Activated CD8-positive, alpha-beta T cell treated with anti-CD3 and anti-CD28 coated beads for 36 hours (primary cell): ENCODE measurements around the gene CLDN10. TPM values are rescaled to one million over a fixed set of nuclear protein-coding genes. Genes with fewer than 3 reads are reported as not detected.
A peak's percentile ranks its signal among the peaks of the same experiment; 100 is the strongest.

Experiments used
- ATAC-seq: fragments of 200-7000 bp; cut with Tn5 transposase; one replicate; pipeline ENCODE4 v1.10.0; 2021; ENCODE audit warnings: mild to moderate bottlenecking, moderate library complexity
- CTCF ChIA-PET: fragments of 350-600 bp; sonication (Branson Sonifier 250); formaldehyde crosslinking; loops from one replicate; lab custom pipeline; 2021; ENCODE audit warnings: antibody characterized with exemption; lab: Charles Lee
- POLR2A ChIA-PET: fragments of 350-600 bp; sonication (Branson Sonifier 250); formaldehyde crosslinking; loops from one replicate; lab custom pipeline; 2021; ENCODE audit warnings: antibody characterized with exemption; lab: Charles Lee
- DNase-seq: peaks from one replicate; pipeline ENCODE4 v3.0.0-alpha.2; 2020
- H3K27ac Mint-ChIP-seq: one replicate; pipeline ENCODE4 v1.8.0; 2021; ENCODE audit warnings: mild to moderate bottlenecking, mixed read lengths
- H3K27me3 Mint-ChIP-seq: one replicate; pipeline ENCODE4 v1.8.0; 2021; ENCODE audit warnings: mixed read lengths
- H3K36me3 Mint-ChIP-seq: one replicate; pipeline ENCODE4 v1.8.0; 2021; ENCODE audit warnings: low read depth, mixed read lengths
- H3K4me1 Mint-ChIP-seq: one replicate; pipeline ENCODE4 v1.8.0; 2021; ENCODE audit warnings: low read depth, mixed read lengths
- H3K4me3 Mint-ChIP-seq: one replicate; pipeline ENCODE4 v1.8.0; 2021; ENCODE audit warnings: mild to moderate bottlenecking, moderate library complexity, mixed read lengths
- H3K9me3 Mint-ChIP-seq: one replicate; pipeline ENCODE4 v1.8.0; 2021; ENCODE audit warnings: mixed read lengths
- intact Hi-C: fragments of 100-400 bp; cut with micrococcal nuclease; formaldehyde crosslinking; loops from one replicate; pipeline ENCODE4 v1.10.0; 2022
- total RNA-seq, 2 experiments: library from RNA; stranded (reverse); gene quantifications; one replicate each; pipeline ENCODE4 v1.2.3, GENCODE V29; 2021
- TF ChIP-seq, protein P1 (sequence below): fragments of 200-600 bp; IDR thresholded peaks from one replicate; pipeline ENCODE4 v1.8.0; 2022; ENCODE audit warnings: antibody characterized with exemption, mild to moderate bottlenecking

CLDN10 gene, protein sequence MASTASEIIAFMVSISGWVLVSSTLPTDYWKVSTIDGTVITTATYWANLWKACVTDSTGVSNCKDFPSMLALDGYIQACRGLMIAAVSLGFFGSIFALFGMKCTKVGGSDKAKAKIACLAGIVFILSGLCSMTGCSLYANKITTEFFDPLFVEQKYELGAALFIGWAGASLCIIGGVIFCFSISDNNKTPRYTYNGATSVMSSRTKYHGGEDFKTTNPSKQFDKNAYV
- total RNA-seq: not detected

DNA sequence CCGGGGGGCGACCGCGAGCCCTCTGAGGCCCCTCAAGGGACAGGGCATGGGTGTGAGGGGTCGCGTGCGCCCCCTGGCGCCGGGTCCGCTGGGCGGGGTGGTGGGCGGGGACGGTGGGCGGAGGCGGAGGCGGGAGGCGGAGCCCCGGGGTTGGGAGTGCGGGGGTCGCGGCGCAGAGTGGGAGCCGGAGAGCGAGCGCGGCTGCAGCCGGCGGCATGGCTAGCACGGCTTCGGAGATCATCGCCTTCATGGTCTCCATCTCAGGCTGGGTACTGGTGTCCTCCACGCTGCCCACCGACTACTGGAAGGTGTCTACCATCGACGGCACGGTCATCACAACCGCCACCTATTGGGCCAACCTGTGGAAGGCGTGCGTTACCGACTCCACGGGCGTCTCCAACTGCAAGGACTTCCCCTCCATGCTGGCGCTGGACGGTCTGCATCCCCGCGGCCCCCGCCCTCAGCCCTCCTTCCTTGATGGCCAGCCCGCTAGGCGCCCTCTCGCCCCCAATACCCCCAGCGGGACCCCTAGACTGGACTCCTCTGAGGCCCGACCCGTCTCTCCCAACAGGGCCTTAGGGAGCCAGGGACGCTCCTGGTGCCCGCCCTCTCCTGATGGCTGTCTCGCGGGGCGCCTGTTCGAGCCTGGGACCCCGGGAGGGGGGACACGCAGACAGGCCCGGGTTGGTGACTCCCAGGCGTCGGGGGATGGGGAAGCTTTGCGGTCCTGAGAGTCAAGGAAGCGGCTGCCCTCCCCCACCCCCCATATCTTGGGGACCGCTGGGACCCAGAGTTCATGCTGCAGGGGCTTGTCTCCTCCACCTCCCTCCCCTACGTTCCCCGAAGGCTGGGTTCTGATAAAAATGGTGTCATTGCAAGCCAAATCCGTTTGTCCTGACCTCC is at the start of gene CLDN10:
TSS of gene CLDN10 (plus strand) at position 182 of the 903 bp plus-strand sequence. CDS start at position 216, 34 bp downstream.
- H3K36me3 Mint-ChIP-seq: no peaks in the 10 kb centered on the region
- H3K27me3 Mint-ChIP-seq: peaks cover 49% of the 10 kb centered on the region
- H3K4me3 Mint-ChIP-seq: no peak within 1 kb of the TSS
- H3K9me3 Mint-ChIP-seq: no peaks in the 10 kb centered on the region
- POLR2A ChIA-PET: no interaction called here
- peak; percentile 10 for DNase-seq
- CTCF ChIA-PET: interaction anchor here (2.0 kb wide), 1 partner anchor 16 kb away, joined by 4 read pairs; no protein-coding TSS in a partner anchor
- intact Hi-C loops: no loop called here
- H3K4me1 Mint-ChIP-seq: peaks cover 15% of the 10 kb centered on the region
- TF ChIP-seq, protein P1, sequence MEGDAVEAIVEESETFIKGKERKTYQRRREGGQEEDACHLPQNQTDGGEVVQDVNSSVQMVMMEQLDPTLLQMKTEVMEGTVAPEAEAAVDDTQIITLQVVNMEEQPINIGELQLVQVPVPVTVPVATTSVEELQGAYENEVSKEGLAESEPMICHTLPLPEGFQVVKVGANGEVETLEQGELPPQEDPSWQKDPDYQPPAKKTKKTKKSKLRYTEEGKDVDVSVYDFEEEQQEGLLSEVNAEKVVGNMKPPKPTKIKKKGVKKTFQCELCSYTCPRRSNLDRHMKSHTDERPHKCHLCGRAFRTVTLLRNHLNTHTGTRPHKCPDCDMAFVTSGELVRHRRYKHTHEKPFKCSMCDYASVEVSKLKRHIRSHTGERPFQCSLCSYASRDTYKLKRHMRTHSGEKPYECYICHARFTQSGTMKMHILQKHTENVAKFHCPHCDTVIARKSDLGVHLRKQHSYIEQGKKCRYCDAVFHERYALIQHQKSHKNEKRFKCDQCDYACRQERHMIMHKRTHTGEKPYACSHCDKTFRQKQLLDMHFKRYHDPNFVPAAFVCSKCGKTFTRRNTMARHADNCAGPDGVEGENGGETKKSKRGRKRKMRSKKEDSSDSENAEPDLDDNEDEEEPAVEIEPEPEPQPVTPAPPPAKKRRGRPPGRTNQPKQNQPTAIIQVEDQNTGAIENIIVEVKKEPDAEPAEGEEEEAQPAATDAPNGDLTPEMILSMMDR: no peak
- H3K27ac Mint-ChIP-seq: no peak within 1 kb of the TSS
- ATAC-seq: no peak

DNA sequence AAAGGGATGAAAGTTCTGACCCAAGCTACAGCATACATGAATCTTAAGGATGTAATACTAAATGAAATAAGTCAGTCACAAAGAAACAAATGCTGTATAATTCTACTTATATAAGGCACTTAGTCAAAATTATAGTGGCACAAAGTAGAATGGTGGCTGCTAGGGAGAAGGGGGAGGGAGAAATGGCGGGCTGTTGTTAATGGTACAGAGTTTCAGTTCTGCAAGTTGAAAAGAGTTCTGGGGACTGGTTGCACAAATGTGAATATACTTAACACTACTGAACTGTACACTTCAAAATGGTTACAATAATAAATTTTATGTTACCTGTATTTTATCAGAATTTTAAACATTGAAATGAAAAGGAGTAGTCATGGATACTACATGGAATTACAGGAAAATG is 48.9 kb upstream of the CLDN10 start:
- POLR2A ChIA-PET: no interaction called here
- H3K4me1 Mint-ChIP-seq: no peaks in the 10 kb centered on the region
- H3K27ac Mint-ChIP-seq: no peak overlapping the region
- TF ChIP-seq, protein P1: no peak
- DNase-seq (no peak), ATAC-seq (no peak)
- CTCF ChIA-PET: interaction anchor here (1.0 kb wide), 1 partner anchor 29 kb away, joined by 3 read pairs; no protein-coding TSS in a partner anchor
- H3K27me3 Mint-ChIP-seq: peaks cover 4% of the 10 kb centered on the region
- H3K36me3 Mint-ChIP-seq: no peaks in the 10 kb centered on the region
- H3K9me3 Mint-ChIP-seq: peaks cover 6% of the 10 kb centered on the region
- H3K4me3 Mint-ChIP-seq: no peak overlapping the region
- intact Hi-C loops: no loop called here

DNA sequence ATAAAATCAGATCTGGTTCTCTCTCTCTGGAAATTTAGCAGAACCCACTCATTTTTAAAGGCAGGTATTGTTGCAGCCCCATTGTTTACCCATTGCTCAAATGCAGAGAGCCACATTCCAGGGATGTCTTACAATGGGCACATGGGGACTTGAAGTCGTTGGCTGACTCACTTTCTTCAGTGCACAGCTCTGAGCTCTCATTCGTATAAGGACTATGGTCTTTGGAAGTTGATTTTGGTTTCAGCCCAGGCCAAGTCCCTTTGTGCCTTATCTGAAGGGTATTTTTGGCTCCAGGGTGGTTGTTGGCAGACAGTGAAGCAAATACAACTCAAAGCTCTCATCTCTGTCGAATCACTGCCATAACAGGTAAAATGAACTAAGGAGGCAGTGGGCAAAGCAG is 47.3 kb upstream of the CLDN10 start:
- no peak for ATAC-seq
- no peak overlapping the region for H3K27ac Mint-ChIP-seq
- intact Hi-C loops: no loop called here
- no peak for DNase-seq
- no peaks in the 10 kb centered on the region for H3K36me3 Mint-ChIP-seq
- TF ChIP-seq, protein P1: no peak
- H3K27me3 Mint-ChIP-seq: peaks cover 2% of the 10 kb centered on the region
- no peak overlapping the region for H3K4me3 Mint-ChIP-seq
- CTCF ChIA-PET: interaction anchor here (1.4 kb wide), 1 partner anchor 329 kb away, joined by 3 read pairs; no protein-coding TSS in a partner anchor
- POLR2A ChIA-PET: no interaction called here
- peaks cover 6% of the 10 kb centered on the region for H3K9me3 Mint-ChIP-seq
- H3K4me1 Mint-ChIP-seq: no peaks in the 10 kb centered on the region

DNA sequence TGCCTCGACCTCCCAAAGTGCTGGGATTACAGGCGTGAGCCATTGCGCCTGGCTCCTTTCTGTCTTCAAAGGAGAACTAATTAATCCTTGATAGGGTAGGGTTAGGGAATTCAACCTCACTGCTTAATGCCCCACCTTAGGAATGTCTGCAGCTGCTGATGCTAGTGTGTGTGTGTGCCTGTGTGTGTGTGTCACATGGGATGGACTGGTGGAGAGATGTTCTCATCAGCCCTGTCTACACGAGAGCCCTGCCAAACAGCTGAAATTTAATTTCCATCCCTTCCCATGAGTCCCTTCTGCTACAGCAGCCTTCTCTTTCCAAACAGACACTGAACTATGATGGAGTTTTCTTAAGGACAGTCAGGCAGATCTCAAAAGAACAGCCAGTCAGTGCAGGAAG is 46.5 kb upstream of the CLDN10 start:
- Mint-ChIP-seq H3K4me3 (no peak overlapping the region), H3K27me3 (peaks cover 1% of the 10 kb centered on the region), H3K4me1 (no peaks in the 10 kb centered on the region), H3K27ac (no peak overlapping the region), H3K9me3 (peaks cover 5% of the 10 kb centered on the region), H3K36me3 (no peaks in the 10 kb centered on the region)
- TF ChIP-seq, protein P1: no peak
- DNase-seq: no peak
- POLR2A ChIA-PET: no interaction called here
- no peak for ATAC-seq
- CTCF ChIA-PET: no interaction called here
- intact Hi-C loops: no loop called here
